ENCODE data around the gene MAB21L1. TPM values are rescaled to one million over a fixed set of nuclear protein-coding genes. Genes with fewer than 3 reads are reported as not detected.
A peak's percentile ranks its signal among the peaks of the same experiment; 100 is the strongest.

The MAB21L1 gene
- total RNA-seq (2012; rRNA removed), result 1.3 and 2.0 TPM in 2 replicates

DNA sequence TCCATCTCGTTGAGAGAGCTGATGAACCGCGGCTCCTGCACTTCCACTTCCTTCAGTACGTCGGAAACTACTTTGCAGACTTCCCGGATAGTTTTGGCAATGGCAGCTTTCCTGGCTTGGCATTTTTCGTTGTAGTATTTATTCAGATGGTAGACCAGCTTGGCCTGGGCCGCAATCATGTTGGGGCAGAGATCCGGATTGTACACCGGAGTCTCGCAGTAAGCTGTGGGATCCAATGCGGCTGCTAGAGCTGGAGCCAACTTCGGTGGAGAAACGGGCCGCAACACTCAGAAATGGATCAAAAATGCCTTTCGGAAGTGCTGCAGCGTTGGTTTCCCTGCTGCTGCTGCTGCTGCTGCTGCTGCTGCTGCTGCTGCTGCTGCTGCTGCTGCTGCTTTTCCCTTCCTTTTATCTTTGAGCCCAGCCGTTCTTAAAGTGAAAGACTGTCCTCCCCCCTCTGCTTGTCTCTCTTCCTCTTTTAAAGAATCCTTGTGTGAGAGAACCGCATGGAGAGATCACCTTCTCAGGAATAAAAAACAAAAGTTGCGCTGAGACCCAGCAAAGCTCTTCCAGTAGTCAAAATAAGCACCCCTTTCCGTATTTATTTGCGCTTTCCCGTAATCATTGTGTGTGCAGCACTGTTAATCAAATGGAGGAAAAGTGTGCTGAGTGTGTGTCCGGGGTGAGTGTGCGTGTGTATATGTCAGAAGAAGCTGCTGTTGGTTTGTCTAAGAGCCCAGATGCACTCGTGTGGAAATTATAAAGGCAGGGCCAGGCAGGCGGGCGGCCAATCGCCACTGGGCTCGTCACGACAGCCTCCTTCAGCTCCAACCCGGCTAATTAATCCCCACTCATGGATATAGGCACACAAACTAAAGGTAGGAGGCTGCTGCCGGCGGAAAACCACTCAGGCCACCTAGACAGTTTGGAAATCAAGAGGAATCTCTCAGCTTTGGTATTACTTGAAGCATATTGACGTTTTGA lies at the start of gene MAB21L1:
MAB21L1 (minus strand) TSS at position 730 of the 984 bp plus-strand sequence; CDS start at position 179, 551 bp downstream.
- H3K4me1 ChIP-seq (ENCODE audit: control insufficient read depth, insufficient read depth, low read length), result peaks cover 12% of the 10 kb centered on the region
- H3K9ac ChIP-seq (ENCODE audit: low read depth, low read length), result peak within 1 kb of the TSS; percentile 94
- no peaks in the 10 kb centered on the region for H3K27me3 ChIP-seq (ENCODE audit: control insufficient read depth, insufficient read depth, low read length)
- no peaks in the 10 kb centered on the region for H3K9me3 ChIP-seq (replicated peaks; ENCODE audit: low read length)
- H3K36me3 ChIP-seq (ENCODE audit: insufficient read depth, low read length), result no peaks in the 10 kb centered on the region
- peak within 1 kb of the TSS; percentile 88 for H3K4me3 ChIP-seq (ENCODE audit: low read length)
- H3K4me2 ChIP-seq (ENCODE audit: low read length), result peak within 1 kb of the TSS; percentile 93

DNA sequence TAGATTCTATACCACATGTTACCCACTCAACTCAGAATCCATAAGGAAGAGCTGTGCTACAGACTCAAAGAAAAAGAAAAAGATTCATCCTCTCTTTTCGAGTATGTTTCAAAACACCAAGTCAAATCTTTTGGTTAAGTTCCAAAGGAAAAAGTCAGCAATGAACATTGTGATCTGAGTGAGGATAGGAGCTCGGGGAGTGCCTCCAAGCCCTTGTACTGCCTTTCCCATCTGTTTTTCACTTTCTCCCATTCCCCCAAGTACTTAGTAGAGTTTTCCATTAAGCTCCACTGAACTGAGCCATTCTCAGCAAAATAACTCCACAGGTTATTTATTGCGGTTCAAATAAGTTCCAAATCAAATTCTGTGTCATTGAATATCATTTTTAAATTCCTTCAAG lies 47.7 kb upstream of the MAB21L1 start:
- no peak overlapping the region for H3K4me3 ChIP-seq (ENCODE audit: low read length)
- no peaks in the 10 kb centered on the region for H3K27me3 ChIP-seq (ENCODE audit: control insufficient read depth, insufficient read depth, low read length)
- no peaks in the 10 kb centered on the region for H3K36me3 ChIP-seq (ENCODE audit: insufficient read depth, low read length)

DNA sequence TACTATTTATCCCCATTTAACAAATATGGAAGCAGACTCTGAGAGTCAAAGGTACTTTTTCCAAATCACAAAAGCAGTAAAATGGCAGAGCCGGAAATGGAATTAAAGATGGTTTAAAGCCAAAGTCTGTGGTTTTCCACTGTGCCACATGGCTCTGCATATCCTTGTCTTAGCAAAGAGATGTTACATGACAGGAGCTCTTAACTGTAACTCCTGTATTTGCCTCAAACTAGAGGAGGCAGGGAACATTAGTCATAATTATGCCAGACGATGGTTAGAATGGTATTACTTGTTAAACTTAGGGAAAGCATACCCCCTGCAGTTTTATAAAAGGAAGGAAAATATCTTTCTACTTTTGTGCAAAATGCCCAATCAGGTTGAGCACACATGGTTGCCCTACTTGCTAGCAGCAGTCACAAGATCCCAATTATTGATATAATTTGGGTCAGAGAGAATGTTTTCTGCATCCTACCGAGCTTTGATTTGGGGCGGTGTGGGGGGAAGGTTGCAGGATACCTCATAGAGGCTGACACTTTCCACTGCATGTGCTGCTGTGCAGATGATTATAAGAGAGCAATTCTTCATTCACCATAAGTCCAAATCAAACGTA lies 42.0 kb upstream of the MAB21L1 start:
- Histone ChIP-seq H3K9me3 (replicated peaks; ENCODE audit: low read length) (no peaks in the 10 kb centered on the region), H3K27me3 (ENCODE audit: control insufficient read depth, insufficient read depth, low read length) (no peaks in the 10 kb centered on the region), H3K4me3 (ENCODE audit: low read length) (no peak overlapping the region), H3K4me1 (ENCODE audit: control insufficient read depth, insufficient read depth, low read length) (peaks cover 7% of the 10 kb centered on the region), H3K36me3 (ENCODE audit: insufficient read depth, low read length) (no peaks in the 10 kb centered on the region), H3K4me2 (ENCODE audit: low read length) (no peak overlapping the region), H3K9ac (ENCODE audit: low read depth, low read length) (no peak overlapping the region)

More for the DNA sequence above, 47.7 kb upstream of the MAB21L1 start:
- Histone ChIP-seq H3K4me2 (ENCODE audit: low read length) (no peak overlapping the region), H3K9me3 (replicated peaks; ENCODE audit: low read length) (no peaks in the 10 kb centered on the region), H3K9ac (ENCODE audit: low read depth, low read length) (no peak overlapping the region), H3K4me1 (ENCODE audit: control insufficient read depth, insufficient read depth, low read length) (no peaks in the 10 kb centered on the region)

DNA sequence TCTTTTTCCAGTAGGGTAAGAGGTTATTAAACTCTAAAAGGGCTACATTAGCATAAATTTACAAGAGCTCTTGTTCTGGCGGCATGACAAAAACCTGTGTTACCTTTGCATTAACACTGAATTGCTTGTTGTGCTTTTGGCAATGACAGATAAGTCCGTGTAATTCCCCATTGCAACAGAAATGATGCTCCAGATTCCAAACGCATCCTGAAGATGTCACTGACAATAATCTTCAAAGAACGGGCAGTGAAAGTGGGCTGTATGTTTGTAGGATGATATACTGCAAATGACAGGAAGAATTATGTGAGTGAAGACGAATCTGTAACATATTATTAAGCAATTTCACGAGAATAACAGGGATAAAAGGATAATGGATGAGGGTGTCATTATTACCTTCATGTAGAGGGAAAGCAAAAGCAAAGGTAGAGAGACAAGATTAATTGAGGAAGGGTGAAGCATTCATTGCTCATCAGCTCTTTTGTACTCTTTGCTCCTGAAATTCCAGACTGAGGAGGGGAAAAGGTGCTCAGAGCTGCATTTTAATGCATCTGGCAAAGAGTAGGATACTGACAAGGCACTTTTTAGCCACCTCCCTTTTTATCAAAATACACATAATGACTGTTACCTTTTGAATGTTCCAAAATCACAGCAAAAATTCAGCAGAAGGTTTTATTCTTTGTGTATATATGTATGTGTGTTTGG lies 38.5 kb upstream of the MAB21L1 start:
- H3K9me3 ChIP-seq (replicated peaks; ENCODE audit: low read length), result no peaks in the 10 kb centered on the region
- no peak overlapping the region for H3K9ac ChIP-seq (ENCODE audit: low read depth, low read length)
- H3K27me3 ChIP-seq (ENCODE audit: control insufficient read depth, insufficient read depth, low read length), result no peaks in the 10 kb centered on the region
- H3K4me1 ChIP-seq (ENCODE audit: control insufficient read depth, insufficient read depth, low read length), result peaks cover 17% of the 10 kb centered on the region
- no peak overlapping the region for H3K4me3 ChIP-seq (ENCODE audit: low read length)
- no peaks in the 10 kb centered on the region for H3K36me3 ChIP-seq (ENCODE audit: insufficient read depth, low read length)
- H3K4me2 ChIP-seq (ENCODE audit: low read length), result no peak overlapping the region

DNA sequence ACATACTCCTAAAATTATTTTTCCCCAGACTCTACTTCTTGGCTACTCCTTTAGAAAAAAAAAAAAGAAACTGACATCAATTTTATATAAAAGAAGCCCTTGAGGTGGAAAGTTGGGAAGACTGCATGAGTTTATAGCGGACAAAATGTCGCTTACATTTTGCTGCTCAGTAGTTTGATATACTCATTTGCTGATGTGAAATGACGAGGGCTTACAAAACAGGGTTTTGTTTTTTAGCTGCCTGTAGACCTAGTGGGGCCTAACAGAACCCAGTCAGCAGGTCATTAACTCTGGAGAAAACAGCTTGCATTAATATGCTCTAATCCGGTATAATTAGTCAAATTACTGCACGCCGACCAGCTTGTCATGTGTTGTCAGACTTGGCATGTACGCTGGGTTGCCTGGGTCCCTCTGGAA lies 37.6 kb upstream of the MAB21L1 start:
- Histone ChIP-seq H3K36me3 (ENCODE audit: insufficient read depth, low read length) (no peaks in the 10 kb centered on the region), H3K4me1 (ENCODE audit: control insufficient read depth, insufficient read depth, low read length) (peaks cover 17% of the 10 kb centered on the region), H3K9me3 (replicated peaks; ENCODE audit: low read length) (no peaks in the 10 kb centered on the region), H3K4me3 (ENCODE audit: low read length) (no peak overlapping the region), H3K4me2 (ENCODE audit: low read length) (no peak overlapping the region), H3K27me3 (ENCODE audit: control insufficient read depth, insufficient read depth, low read length) (no peaks in the 10 kb centered on the region), H3K9ac (ENCODE audit: low read depth, low read length) (no peak overlapping the region)

DNA sequence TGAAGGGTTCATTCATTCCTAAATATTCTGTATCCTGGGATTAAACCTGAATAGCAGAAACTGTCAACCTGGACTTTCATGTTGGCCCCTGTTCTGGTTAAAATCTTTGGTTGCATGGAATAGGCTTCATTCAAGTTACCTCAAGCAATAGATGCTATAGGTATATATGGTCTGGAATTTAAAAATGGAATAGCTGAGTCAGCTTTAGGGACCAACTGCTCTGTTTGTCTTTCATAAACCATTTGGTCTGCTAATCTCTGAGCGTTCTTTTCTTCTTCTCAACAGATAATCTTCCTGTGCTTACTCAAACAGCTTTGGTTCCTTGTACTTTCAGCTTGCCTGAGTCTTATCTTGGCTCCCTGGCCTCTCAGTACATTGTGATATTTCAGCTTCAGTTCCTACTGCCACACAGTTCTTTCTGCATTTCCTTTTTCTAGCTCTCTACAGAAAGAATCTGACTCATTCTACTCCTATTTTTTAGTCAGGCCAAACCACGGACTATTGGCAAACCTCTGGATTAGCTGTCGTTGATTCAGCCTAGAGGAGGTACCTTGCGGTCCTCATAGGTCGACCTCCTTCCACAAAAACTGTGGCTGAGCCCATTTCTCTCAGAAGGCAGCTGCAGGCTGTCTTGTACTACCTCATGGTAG lies 35.9 kb upstream of the MAB21L1 start:
- H3K9ac ChIP-seq (ENCODE audit: low read depth, low read length), result no peak overlapping the region
- H3K36me3 ChIP-seq (ENCODE audit: insufficient read depth, low read length), result no peaks in the 10 kb centered on the region
- peak overlapping the region; percentile 66 for H3K4me2 ChIP-seq (ENCODE audit: low read length)
- H3K4me1 ChIP-seq (ENCODE audit: control insufficient read depth, insufficient read depth, low read length), result peaks cover 10% of the 10 kb centered on the region
- no peaks in the 10 kb centered on the region for H3K9me3 ChIP-seq (replicated peaks; ENCODE audit: low read length)
- no peaks in the 10 kb centered on the region for H3K27me3 ChIP-seq (ENCODE audit: control insufficient read depth, insufficient read depth, low read length)
- H3K4me3 ChIP-seq (ENCODE audit: low read length), result no peak overlapping the region

DNA sequence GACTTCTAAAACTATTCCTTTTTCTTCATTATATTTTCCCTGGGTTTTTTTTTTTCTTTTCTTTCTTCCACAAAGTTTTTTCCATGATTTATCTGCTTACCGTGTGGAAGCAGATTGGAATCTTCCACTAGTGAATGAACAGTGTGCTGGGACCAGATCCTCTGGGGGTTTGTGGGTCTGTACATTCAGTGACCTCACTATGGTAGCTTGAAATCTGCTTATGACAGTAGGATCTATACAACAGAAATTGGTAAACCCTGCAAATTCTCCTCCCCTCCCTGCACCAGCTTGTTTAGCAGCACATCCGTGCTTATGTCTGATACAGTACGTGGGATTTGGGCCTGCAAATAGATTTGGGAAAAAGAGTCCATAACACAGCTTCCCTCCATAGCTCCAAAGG lies 26.0 kb upstream of the MAB21L1 start:
- Histone ChIP-seq H3K4me1 (ENCODE audit: control insufficient read depth, insufficient read depth, low read length) (peaks cover 5% of the 10 kb centered on the region), H3K27me3 (ENCODE audit: control insufficient read depth, insufficient read depth, low read length) (no peaks in the 10 kb centered on the region), H3K4me2 (ENCODE audit: low read length) (no peak overlapping the region), H3K9me3 (replicated peaks; ENCODE audit: low read length) (no peaks in the 10 kb centered on the region), H3K4me3 (ENCODE audit: low read length) (no peak overlapping the region), H3K36me3 (ENCODE audit: insufficient read depth, low read length) (no peaks in the 10 kb centered on the region), H3K9ac (ENCODE audit: low read depth, low read length) (no peak overlapping the region)

DNA sequence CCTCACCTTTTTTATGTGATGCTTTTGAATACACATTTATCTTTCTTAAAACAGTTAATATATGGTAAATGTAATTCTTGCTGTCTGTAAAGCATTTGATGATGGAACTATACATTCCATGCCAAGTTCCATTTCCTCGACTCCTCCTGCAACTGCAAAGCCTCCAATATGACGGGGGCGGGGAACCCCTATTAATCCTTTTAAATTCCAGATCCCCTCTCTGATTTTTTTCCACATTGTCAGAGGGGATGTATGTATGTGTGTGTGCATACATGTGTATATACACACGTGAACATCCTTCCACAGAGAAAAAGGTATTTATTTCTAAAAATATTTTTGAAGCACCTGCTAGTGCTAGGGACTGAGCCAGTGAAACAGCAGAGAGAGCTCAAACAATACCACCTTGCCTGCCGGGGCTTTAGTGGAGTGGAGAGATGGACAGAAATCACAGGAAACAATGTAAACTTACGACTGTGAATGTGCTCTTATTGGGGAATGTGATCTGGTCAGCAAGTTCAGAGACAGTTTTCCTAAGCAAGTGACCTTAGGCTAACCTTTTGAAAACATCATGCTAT lies 25.3 kb upstream of the MAB21L1 start:
- Histone ChIP-seq H3K9me3 (replicated peaks; ENCODE audit: low read length) (no peaks in the 10 kb centered on the region), H3K9ac (ENCODE audit: low read depth, low read length) (no peak overlapping the region), H3K4me1 (ENCODE audit: control insufficient read depth, insufficient read depth, low read length) (peaks cover 5% of the 10 kb centered on the region), H3K27me3 (ENCODE audit: control insufficient read depth, insufficient read depth, low read length) (no peaks in the 10 kb centered on the region), H3K4me3 (ENCODE audit: low read length) (no peak overlapping the region), H3K4me2 (ENCODE audit: low read length) (no peak overlapping the region), H3K36me3 (ENCODE audit: insufficient read depth, low read length) (no peaks in the 10 kb centered on the region)

DNA sequence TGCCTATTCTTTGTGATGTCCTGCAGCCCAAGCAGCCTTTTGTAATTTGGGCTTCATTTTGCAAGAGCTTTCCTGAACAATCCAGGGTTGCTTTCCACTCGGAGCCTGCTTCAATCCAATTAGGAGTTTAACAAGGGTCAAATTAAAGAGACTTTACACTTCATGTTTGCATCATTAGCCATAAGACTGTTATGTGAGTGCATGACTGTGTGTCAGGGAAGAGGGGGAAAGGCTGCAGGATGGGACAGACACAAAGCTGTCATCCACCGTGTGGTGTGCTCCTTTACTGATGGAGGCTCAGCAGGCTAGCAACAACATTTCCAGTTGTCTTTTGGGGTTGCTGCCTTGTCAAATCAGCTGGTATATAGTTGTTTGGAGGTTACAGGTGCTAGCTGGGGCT lies 23.7 kb upstream of the MAB21L1 start:
- Histone ChIP-seq H3K27me3 (ENCODE audit: control insufficient read depth, insufficient read depth, low read length) (no peaks in the 10 kb centered on the region), H3K36me3 (ENCODE audit: insufficient read depth, low read length) (no peaks in the 10 kb centered on the region), H3K4me2 (ENCODE audit: low read length) (no peak overlapping the region), H3K4me3 (ENCODE audit: low read length) (no peak overlapping the region), H3K9ac (ENCODE audit: low read depth, low read length) (no peak overlapping the region), H3K4me1 (ENCODE audit: control insufficient read depth, insufficient read depth, low read length) (peaks cover 5% of the 10 kb centered on the region), H3K9me3 (replicated peaks; ENCODE audit: low read length) (no peaks in the 10 kb centered on the region)

DNA sequence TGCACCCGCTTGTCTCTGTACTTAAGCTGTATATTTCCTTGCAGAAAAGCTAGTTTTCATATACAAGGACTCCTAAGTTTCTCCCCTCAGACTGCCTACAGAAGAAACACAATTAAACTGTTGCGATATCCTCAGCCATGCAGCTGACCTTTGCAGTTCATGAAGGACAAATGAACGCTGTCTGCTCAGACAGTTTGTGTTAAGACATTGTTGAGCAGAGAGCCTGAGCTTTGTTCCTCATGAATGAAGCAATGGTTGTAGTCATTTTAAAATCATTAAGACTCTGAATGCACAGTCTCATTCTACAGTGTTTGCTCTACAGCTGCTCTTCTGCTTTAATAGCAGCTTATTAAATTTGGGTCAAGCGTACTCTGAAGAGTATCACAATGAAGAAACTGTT lies 23.2 kb upstream of the MAB21L1 start:
- Histone ChIP-seq H3K4me1 (ENCODE audit: control insufficient read depth, insufficient read depth, low read length) (peaks cover 5% of the 10 kb centered on the region), H3K27me3 (ENCODE audit: control insufficient read depth, insufficient read depth, low read length) (no peaks in the 10 kb centered on the region), H3K36me3 (ENCODE audit: insufficient read depth, low read length) (no peaks in the 10 kb centered on the region), H3K4me2 (ENCODE audit: low read length) (no peak overlapping the region), H3K9ac (ENCODE audit: low read depth, low read length) (no peak overlapping the region), H3K4me3 (ENCODE audit: low read length) (no peak overlapping the region), H3K9me3 (replicated peaks; ENCODE audit: low read length) (no peaks in the 10 kb centered on the region)

Measured in skeletal muscle satellite cell (primary cell).